GM12873 (cell line): ENCODE data around the gene ANKRD33B.

Experiments used
- CTCF ChIP-seq: IDR thresholded peaks from 2 replicates; pipeline ENCODE4 v1.5.1; 2012; ENCODE audit warnings: low read depth, mild to moderate bottlenecking, moderate library complexity, low read length, control low read depth; ENCODE audit not compliant: insufficient read depth; ENCODE audit errors: missing control alignments

ANKRD33B gene

DNA sequence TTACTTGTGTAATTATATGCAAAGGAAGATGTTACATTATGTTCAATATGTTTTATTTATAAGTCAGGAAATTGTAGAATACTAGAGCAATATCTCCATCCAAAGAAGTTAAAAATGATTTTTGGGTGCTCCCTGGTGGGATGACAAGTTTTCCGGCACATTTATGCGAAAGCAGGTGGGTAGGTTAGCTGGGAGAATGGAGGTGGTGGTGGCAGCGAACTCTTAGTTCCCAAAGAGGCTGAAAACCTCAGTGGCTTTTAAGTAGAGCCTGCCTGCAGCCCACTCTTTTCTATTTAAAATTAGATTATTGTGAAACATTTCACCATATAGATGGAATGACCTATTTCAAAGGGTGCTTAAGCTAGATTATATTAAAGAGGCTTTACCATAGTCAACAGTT lies 51.8 kb downstream of the ANKRD33B start:
- no peak for TF ChIP-seq CTCF

- no peak for TF ChIP-seq CTCF
These were observed 53.2 kb downstream of the ANKRD33B start for GRCh38 chr5:10617103-10617502.

- no peak for TF ChIP-seq CTCF
These were observed 54.4 kb downstream of the ANKRD33B start for GRCh38 chr5:10618311-10618710.

DNA sequence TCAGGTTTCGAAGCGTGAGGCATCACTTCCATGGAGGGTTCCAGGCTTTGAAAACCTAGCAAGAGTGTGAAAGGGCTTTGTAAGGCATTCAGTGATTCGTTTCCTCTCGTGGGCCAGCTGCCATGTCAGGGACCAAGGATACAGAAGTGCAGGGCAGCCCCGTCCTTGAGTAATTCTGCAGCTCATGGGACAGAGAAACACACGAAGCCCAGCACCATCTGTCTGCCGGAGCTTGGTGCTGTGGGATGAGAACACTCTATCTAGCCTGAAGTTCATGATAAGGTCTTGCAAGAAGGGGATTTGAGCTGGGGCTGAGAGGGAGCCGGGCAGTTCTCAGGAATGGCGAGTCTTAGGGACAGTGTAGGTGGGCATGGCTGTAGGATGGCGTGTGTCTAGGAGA lies 55.8 kb downstream of the ANKRD33B start:
- no peak for TF ChIP-seq CTCF

GRCh38 chr5:10620346-10620745 lies 56.5 kb downstream of the ANKRD33B start:
- TF ChIP-seq CTCF, result no peak

DNA sequence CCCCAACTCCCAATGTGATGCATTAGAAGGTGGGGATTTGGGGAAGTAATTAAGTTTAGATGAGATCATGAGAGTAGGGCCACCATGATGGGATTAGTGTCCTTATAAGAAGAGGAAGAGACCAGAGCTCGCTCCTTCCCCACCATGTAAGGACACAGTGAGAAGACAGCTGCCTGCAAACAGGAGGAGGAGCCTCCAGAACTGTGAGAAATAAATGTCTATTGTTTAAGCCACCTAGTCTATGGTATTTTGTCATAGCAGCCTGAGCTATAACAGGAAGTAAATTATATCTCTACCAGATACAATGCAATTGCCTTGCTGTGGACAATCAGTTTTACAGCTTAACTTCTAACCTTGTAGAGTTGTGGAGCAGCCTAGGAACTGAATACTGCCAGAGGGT lies 58.0 kb downstream of the ANKRD33B start:
- TF ChIP-seq CTCF, result no peak

- TF ChIP-seq CTCF, result no peak
These were observed 58.9 kb downstream of the ANKRD33B start for GRCh38 chr5:10622810-10623209.
